Neural progenitor cell (in vitro differentiated cells): ENCODE data around the gene IMP4.

Source experiments
- CTCF ChIP-seq: fragments of 200-600 bp; sonication (generic); IDR thresholded peaks from 2 replicates; pipeline ENCODE4 v1.5.1; 2017; ENCODE audit warnings: antibody characterized with exemption, mild to moderate bottlenecking
- EZH2 ChIP-seq: fragments of 200-600 bp; sonication (generic); IDR thresholded peaks from 2 replicates; pipeline ENCODE4 v1.6.1; 2017; ENCODE audit warnings: antibody characterized with exemption, mild to moderate bottlenecking, moderate library complexity
- EZH2phosphoT487 ChIP-seq: fragments of 200-600 bp; sonication (generic); IDR thresholded peaks from 2 replicates; pipeline ENCODE4 v1.6.1; 2017; ENCODE audit warnings: antibody characterized with exemption

- TF ChIP-seq CTCF (peak; percentile 5), EZH2 (no peak), EZH2phosphoT487 (no peak)
Observed at GRCh38 chr2:130391872-130392670, 49.4 kb downstream of the IMP4 start.
